ENCODE results near the gene ENO3.

ENO3 gene

DNA sequence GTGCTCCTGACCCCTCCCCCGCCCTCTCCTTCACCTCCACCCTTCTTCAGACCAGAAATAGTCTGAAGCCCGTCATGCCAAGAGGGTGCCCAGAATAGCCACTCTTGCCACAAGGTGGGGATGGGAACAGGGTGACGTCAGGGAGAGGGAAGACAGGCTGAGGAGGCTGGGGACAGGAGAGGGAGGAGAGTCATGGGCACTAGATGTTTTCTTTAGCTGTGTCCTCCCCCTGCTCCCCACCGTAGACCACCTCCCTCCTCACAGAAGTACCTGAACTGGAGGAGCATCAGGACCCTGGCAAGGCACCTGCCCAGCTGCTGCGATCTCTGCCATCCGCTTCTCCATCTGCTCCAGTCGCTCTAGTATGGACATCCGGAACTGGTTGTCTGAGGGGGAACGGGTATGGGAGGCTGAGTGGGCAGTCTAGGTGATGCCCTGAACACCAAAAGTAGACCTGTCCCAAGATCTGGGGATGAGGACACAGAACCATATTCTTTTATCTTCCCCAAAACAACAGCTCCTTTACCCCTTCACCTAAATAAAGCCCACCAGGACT is 23.3 kb downstream of the ENO3 start:
- no peak overlapping the region for H2BK5ac ChIP-seq (ENCODE audit: low read length)
- H4K8ac ChIP-seq (ENCODE audit: low read depth, low read length) = no peak overlapping the region
- H3K27ac ChIP-seq (replicated peaks; ENCODE audit: low read length) = no peak overlapping the region
- no peak overlapping the region for H2BK120ac ChIP-seq (ENCODE audit: low read depth, low read length)
- no peak overlapping the region for H2BK12ac ChIP-seq (ENCODE audit: low read length)
- H2AFZ ChIP-seq (ENCODE audit: low read length) = no peak overlapping the region
- H3K9ac ChIP-seq (ENCODE audit: low read depth, low read length, poor library complexity) = no peak overlapping the region
- H3K36me3 ChIP-seq (replicated peaks in 1 of 2; ENCODE audit: control insufficient read depth in 2 of 2, insufficient read depth in 2 of 2, low read length in 2 of 2) = peaks cover 10 to 20% of the 10 kb centered on the region in 2 donors
- no peak overlapping the region for H3K18ac ChIP-seq (ENCODE audit: low read length)
- no peak overlapping the region for H3K4me2 ChIP-seq (ENCODE audit: insufficient read depth, low read length, poor library complexity, severe bottlenecking)
- H3K23ac ChIP-seq (ENCODE audit: low read depth, low read length, poor library complexity) = no peak overlapping the region
- peaks cover 0 to 1% of the 10 kb centered on the region in 2 donors for H3K9me3 ChIP-seq (replicated peaks in 1 of 2; ENCODE audit: control insufficient read depth in 2 of 2, insufficient read depth in 1 of 2, low read depth in 1 of 2, low read length in 2 of 2)
- no peak overlapping the region for H3K4me3 ChIP-seq (ENCODE audit: low read length in 2 of 2)
- H2BK15ac ChIP-seq (ENCODE audit: low read length) = no peak overlapping the region
- H3K27me3 ChIP-seq (ENCODE audit: control insufficient read depth in 3 of 3, insufficient read depth in 3 of 3, low read depth in 1 of 3, low read length in 3 of 3) = no peaks in the 10 kb centered on the region
- no peak overlapping the region for H4K91ac ChIP-seq (ENCODE audit: low read depth, low read length, poor library complexity)
- H3K14ac ChIP-seq (ENCODE audit: low read length) = no peak overlapping the region
- H3K4me1 ChIP-seq (ENCODE audit: control insufficient read depth in 2 of 2, insufficient read depth in 1 of 2, low read depth in 1 of 2, low read length in 2 of 2) = peaks cover 2 to 3% of the 10 kb centered on the region in 2 donors
- H3K79me1 ChIP-seq (ENCODE audit: low read depth, low read length) = no peaks in the 10 kb centered on the region
- DNase-seq (ENCODE audit: low spot score) = no peak
- no peak overlapping the region for H3K4ac ChIP-seq (ENCODE audit: low read length)
- WGBS, 2 donors (ENCODE audit: extremely low coverage in 2 of 2, insufficient read length in 2 of 2, insufficient replicate concordance in 1 of 2) = no CpG with 5 or more reads among the region's 9 CpGs
- H2AK5ac ChIP-seq (ENCODE audit: low read depth, low read length) = no peak overlapping the region

DNA sequence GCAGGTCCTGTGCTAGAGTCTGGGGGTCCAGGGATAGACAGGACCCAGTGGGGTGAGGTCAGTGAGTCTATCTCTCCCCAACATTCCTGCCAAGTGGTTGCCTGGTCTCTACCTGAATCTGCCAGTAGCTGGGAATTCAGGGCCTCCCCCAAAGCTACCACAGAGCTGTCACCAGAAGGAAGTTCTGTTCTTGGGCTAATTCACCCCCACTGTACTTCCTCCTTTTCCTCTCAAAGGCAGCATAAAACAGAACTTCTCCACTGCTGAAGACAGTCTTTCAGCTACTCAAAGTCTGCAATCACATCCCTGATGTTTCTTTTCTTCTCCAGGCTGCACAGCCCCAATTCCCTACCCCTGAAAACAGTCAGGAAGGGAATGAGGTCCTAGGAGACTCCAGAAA is 27.8 kb downstream of the ENO3 start:
- Histone ChIP-seq H2BK5ac (ENCODE audit: low read length) (no peak overlapping the region), H2BK12ac (ENCODE audit: low read length) (no peak overlapping the region), H2BK15ac (ENCODE audit: low read length) (no peak overlapping the region), H3K9ac (ENCODE audit: low read depth, low read length, poor library complexity) (no peak overlapping the region), H3K4ac (ENCODE audit: low read length) (no peak overlapping the region), H3K79me1 (ENCODE audit: low read depth, low read length) (no peaks in the 10 kb centered on the region), H4K91ac (ENCODE audit: low read depth, low read length, poor library complexity) (no peak overlapping the region), H4K8ac (ENCODE audit: low read depth, low read length) (no peak overlapping the region), H3K4me1 (ENCODE audit: control insufficient read depth in 2 of 2, insufficient read depth in 1 of 2, low read depth in 1 of 2, low read length in 2 of 2) (peaks cover 3% of the 10 kb centered on the region in 2 donors), H3K9me3 (replicated peaks in 1 of 2; ENCODE audit: control insufficient read depth in 2 of 2, insufficient read depth in 1 of 2, low read depth in 1 of 2, low read length in 2 of 2) (peaks cover 0 to 1% of the 10 kb centered on the region in 2 donors), H3K23ac (ENCODE audit: low read depth, low read length, poor library complexity) (no peak overlapping the region), H2BK120ac (ENCODE audit: low read depth, low read length) (no peak overlapping the region), H3K27ac (replicated peaks; ENCODE audit: low read length) (no peak overlapping the region), H3K36me3 (replicated peaks in 1 of 2; ENCODE audit: control insufficient read depth in 2 of 2, insufficient read depth in 2 of 2, low read length in 2 of 2) (peaks cover 0 to 5% of the 10 kb centered on the region in 2 donors), H3K18ac (ENCODE audit: low read length) (no peak overlapping the region), H3K4me3 (ENCODE audit: low read length in 2 of 2) (no peak overlapping the region), H2AK5ac (ENCODE audit: low read depth, low read length) (no peak overlapping the region), H3K4me2 (ENCODE audit: insufficient read depth, low read length, poor library complexity, severe bottlenecking) (no peak overlapping the region), H2AFZ (ENCODE audit: low read length) (no peak overlapping the region), H3K27me3 (ENCODE audit: control insufficient read depth in 3 of 3, insufficient read depth in 3 of 3, low read depth in 1 of 3, low read length in 3 of 3) (no peaks in the 10 kb centered on the region), H3K14ac (ENCODE audit: low read length) (no peak overlapping the region)
- no peak for DNase-seq (ENCODE audit: low spot score)

DNA sequence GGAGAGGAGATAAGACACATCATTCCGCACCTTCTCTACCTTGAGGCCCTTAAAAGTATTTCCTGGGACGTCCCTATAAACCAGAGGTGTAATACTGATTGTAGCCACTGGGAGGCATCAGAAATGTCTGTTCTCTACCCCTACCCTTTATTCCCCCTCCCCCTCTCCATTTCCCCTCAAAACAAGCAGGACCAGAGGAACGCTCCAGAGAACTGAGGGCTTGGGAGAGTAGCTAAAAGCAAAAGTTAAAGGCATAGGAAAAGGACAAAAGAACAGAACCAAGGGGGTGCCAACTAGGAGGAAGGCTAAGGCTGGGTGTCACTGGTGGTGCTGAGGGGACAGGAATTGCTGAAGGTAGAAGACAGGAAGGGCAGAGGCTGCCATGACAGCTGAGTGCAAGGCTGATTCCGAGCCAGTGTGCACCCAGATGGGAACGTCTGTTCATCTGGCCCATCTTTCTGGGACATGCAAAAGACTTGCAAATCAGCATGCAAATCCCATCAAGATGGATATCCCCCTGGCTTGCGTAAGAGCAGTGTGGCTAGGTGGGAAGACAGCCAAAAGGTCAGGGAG is 29.8 kb downstream of the ENO3 start:
- Histone ChIP-seq H3K14ac (ENCODE audit: low read length) (no peak overlapping the region), H3K4me1 (ENCODE audit: control insufficient read depth in 2 of 2, insufficient read depth in 1 of 2, low read depth in 1 of 2, low read length in 2 of 2) (peaks cover 3% of the 10 kb centered on the region in 2 donors), H3K36me3 (replicated peaks in 1 of 2; ENCODE audit: control insufficient read depth in 2 of 2, insufficient read depth in 2 of 2, low read length in 2 of 2) (peaks cover 0 to 2% of the 10 kb centered on the region in 2 donors), H3K4ac (ENCODE audit: low read length) (no peak overlapping the region), H3K18ac (ENCODE audit: low read length) (peak overlapping the region; percentile 22), H2BK12ac (ENCODE audit: low read length) (peak overlapping the region; percentile 24), H2BK15ac (ENCODE audit: low read length) (no peak overlapping the region), H3K23ac (ENCODE audit: low read depth, low read length, poor library complexity) (no peak overlapping the region), H2AFZ (ENCODE audit: low read length) (peak overlapping the region; percentile 83), H3K9ac (ENCODE audit: low read depth, low read length, poor library complexity) (peak overlapping the region; percentile 14), H2BK120ac (ENCODE audit: low read depth, low read length) (no peak overlapping the region), H3K4me3 (ENCODE audit: low read length in 2 of 2) (no peak overlapping the region), H3K4me2 (ENCODE audit: insufficient read depth, low read length, poor library complexity, severe bottlenecking) (no peak overlapping the region), H4K91ac (ENCODE audit: low read depth, low read length, poor library complexity) (no peak overlapping the region), H3K9me3 (replicated peaks in 1 of 2; ENCODE audit: control insufficient read depth in 2 of 2, insufficient read depth in 1 of 2, low read depth in 1 of 2, low read length in 2 of 2) (no peaks in the 10 kb centered on the region), H2BK5ac (ENCODE audit: low read length) (no peak overlapping the region), H3K27me3 (ENCODE audit: control insufficient read depth in 3 of 3, insufficient read depth in 3 of 3, low read depth in 1 of 3, low read length in 3 of 3) (peaks cover 0 to 3% (median 0%) of the 10 kb centered on the region in 3 experiments), H3K27ac (replicated peaks; ENCODE audit: low read length) (no peak overlapping the region), H4K8ac (ENCODE audit: low read depth, low read length) (no peak overlapping the region), H3K79me1 (ENCODE audit: low read depth, low read length) (no peaks in the 10 kb centered on the region), H2AK5ac (ENCODE audit: low read depth, low read length) (no peak overlapping the region)
- DNase-seq (ENCODE audit: low spot score) = peak; percentile 72
- no CpG with 5 or more reads among the region's 6 CpGs for WGBS, 2 donors (ENCODE audit: extremely low coverage in 2 of 2, insufficient read length in 2 of 2, insufficient replicate concordance in 1 of 2)

DNA sequence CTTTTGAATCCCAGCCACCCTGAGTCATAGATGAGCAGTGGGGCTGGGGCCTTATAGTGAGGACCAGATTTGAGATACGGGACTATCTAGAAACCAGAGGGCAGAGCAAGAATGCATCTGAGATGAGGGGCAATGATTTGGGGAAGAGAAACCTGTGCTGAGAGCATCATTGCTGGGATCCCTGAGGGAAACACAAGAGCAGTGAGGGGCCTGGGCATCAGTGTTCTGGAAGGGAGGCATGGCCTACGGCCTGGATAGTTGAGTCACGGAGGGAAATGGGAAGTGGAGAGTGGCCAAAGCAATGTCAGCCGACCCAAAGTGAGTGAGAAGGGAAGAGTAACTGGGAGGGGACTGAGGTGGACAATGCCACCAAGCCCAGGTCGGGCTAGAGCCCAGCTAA is 31.4 kb downstream of the ENO3 start:
- whole genome bisulfite sequencing, 2 donors (ENCODE audit: extremely low coverage in 2 of 2, insufficient read length in 2 of 2, insufficient replicate concordance in 1 of 2) = no CpG with 5 or more reads among the region's 5 CpGs
- Histone ChIP-seq H3K4me2 (ENCODE audit: insufficient read depth, low read length, poor library complexity, severe bottlenecking) (no peak overlapping the region), H3K4me3 (ENCODE audit: low read length in 2 of 2) (no peak overlapping the region)

More for the DNA sequence above, 31.4 kb downstream of the ENO3 start:
- Histone ChIP-seq H3K14ac (ENCODE audit: low read length) (no peak overlapping the region), H3K23ac (ENCODE audit: low read depth, low read length, poor library complexity) (no peak overlapping the region), H2BK12ac (ENCODE audit: low read length) (no peak overlapping the region), H4K91ac (ENCODE audit: low read depth, low read length, poor library complexity) (no peak overlapping the region), H4K8ac (ENCODE audit: low read depth, low read length) (no peak overlapping the region), H3K4me1 (ENCODE audit: control insufficient read depth in 2 of 2, insufficient read depth in 1 of 2, low read depth in 1 of 2, low read length in 2 of 2) (peaks cover 3 to 6% of the 10 kb centered on the region in 2 donors), H3K18ac (ENCODE audit: low read length) (no peak overlapping the region), H2BK120ac (ENCODE audit: low read depth, low read length) (no peak overlapping the region), H3K36me3 (replicated peaks in 1 of 2; ENCODE audit: control insufficient read depth in 2 of 2, insufficient read depth in 2 of 2, low read length in 2 of 2) (peaks cover 0 to 2% of the 10 kb centered on the region in 2 donors), H3K79me1 (ENCODE audit: low read depth, low read length) (no peaks in the 10 kb centered on the region), H3K4ac (ENCODE audit: low read length) (no peak overlapping the region), H3K9me3 (replicated peaks in 1 of 2; ENCODE audit: control insufficient read depth in 2 of 2, insufficient read depth in 1 of 2, low read depth in 1 of 2, low read length in 2 of 2) (no peaks in the 10 kb centered on the region), H3K27ac (replicated peaks; ENCODE audit: low read length) (no peak overlapping the region), H2BK15ac (ENCODE audit: low read length) (no peak overlapping the region), H2AK5ac (ENCODE audit: low read depth, low read length) (no peak overlapping the region), H2BK5ac (ENCODE audit: low read length) (no peak overlapping the region), H3K27me3 (ENCODE audit: control insufficient read depth in 3 of 3, insufficient read depth in 3 of 3, low read depth in 1 of 3, low read length in 3 of 3) (peaks cover 0 to 15% (median 2%) of the 10 kb centered on the region in 3 experiments), H2AFZ (ENCODE audit: low read length) (no peak overlapping the region), H3K9ac (ENCODE audit: low read depth, low read length, poor library complexity) (no peak overlapping the region)
- DNase-seq (ENCODE audit: low spot score) = no peak

Measured in neuronal stem cell (in vitro differentiated cells).